SH-SY5Y (cell line): ENCODE results near the gene ACRBP.

Experiments
- GATA2 ChIP-seq: IDR thresholded peaks from 2 replicates; pipeline ENCODE4 v1.6.1; 2011; ENCODE audit warnings: mild to moderate bottlenecking, low read depth, low read length
- GATA3 ChIP-seq: IDR thresholded peaks from 2 replicates; pipeline ENCODE4 v1.6.1; 2011; ENCODE audit warnings: low read depth, mild to moderate bottlenecking, low read length, moderate library complexity

GRCh38 chr12:6620885-6621274 lies 26.4 kb downstream of the ACRBP start:
- TF ChIP-seq GATA3 (no peak), GATA2 (no peak)
